Uterus (tissue), 2 donors: ENCODE measurements around the gene CD53.

Source experiments
- POLR2A ChIP-seq, 2 donors: fragments of 450-650 bp; IDR thresholded peaks; one replicate each; pipeline ENCODE4 v1.6.1; 2016; ENCODE audit warnings: antibody characterized with exemption in 2 of 2, mild to moderate bottlenecking in 1 of 2, moderate library complexity in 1 of 2
- TF ChIP-seq, protein P1 (sequence below), 4 experiments: fragments of 200-600 bp in 2 of 4; fragments of 450-650 bp in 2 of 4; sonication (generic) in 2 of 4; IDR thresholded peaks; one replicate each; pipeline ENCODE4 v1.5.1; 2016 to 2019; ENCODE audit warnings: antibody characterized with exemption in 4 of 4, mild to moderate bottlenecking in 2 of 4, moderate library complexity in 1 of 4

DNA sequence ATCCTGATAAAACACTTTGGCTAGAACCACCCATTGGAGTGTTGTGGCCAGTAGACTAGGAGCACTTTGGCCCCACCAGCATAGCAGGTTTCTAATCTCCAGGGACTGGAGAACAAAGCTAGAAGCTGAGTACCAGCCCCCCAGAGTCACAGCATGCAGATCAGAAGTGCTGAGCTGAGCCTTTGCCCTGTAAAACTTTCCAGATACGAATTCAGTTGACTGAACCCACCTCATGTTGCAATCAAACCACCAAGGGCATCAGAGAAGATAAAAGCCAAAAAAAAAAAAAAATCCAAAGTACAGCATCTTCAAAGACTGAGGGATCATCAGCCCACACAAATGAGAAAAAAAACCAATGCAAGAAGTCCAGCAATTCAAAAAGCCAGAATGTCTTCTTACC, 8.7 kb upstream of the CD53 start:
- TF ChIP-seq POLR2A (IDR thresholded peaks at IDR 0.05): no peak
- TF ChIP-seq, protein P1, sequence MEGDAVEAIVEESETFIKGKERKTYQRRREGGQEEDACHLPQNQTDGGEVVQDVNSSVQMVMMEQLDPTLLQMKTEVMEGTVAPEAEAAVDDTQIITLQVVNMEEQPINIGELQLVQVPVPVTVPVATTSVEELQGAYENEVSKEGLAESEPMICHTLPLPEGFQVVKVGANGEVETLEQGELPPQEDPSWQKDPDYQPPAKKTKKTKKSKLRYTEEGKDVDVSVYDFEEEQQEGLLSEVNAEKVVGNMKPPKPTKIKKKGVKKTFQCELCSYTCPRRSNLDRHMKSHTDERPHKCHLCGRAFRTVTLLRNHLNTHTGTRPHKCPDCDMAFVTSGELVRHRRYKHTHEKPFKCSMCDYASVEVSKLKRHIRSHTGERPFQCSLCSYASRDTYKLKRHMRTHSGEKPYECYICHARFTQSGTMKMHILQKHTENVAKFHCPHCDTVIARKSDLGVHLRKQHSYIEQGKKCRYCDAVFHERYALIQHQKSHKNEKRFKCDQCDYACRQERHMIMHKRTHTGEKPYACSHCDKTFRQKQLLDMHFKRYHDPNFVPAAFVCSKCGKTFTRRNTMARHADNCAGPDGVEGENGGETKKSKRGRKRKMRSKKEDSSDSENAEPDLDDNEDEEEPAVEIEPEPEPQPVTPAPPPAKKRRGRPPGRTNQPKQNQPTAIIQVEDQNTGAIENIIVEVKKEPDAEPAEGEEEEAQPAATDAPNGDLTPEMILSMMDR (IDR thresholded peaks at IDR 0.05): no peak
